HepG2 (cell line): Measurements from ENCODE around the gene CES2.

Source experiments
- CBX2 ChIP-seq, 2 experiments: fragments of 200-600 bp in 1 of 2; sonication (generic); formaldehyde crosslinking in 1 of 2; IDR thresholded peaks; 2 replicates each; pipeline versions ENCODE4 v1.7.0 to v1.8.1; 2018 to 2022; ENCODE audit warnings: low read depth in 2 of 2, low read length in 1 of 2, mild to moderate bottlenecking in 1 of 2, missing genetic modification reagents in 1 of 2
- ELF1 ChIP-seq: sonication (generic); formaldehyde crosslinking; IDR thresholded peaks from 2 replicates; pipeline ENCODE4 v1.4.0; 2020; ENCODE audit warnings: missing genetic modification reagents
- MAX ChIP-seq: IDR thresholded peaks from 2 replicates; pipeline ENCODE4 v1.6.1; 2012; ENCODE audit warnings: inconsistent platforms
- RFX5 ChIP-seq: IDR thresholded peaks from 2 replicates; pipeline ENCODE4 v1.6.1; 2011; ENCODE audit warnings: low read depth, low read length, improper control_type of control experiment
- SMARCE1 ChIP-seq: fragments of 450-650 bp; IDR thresholded peaks from 2 replicates; pipeline ENCODE4 v1.6.1; 2017; ENCODE audit warnings: borderline replicate concordance
- ZNF24 ChIP-seq: fragments of 450-650 bp; IDR thresholded peaks from 2 replicates; pipeline ENCODE4 v1.6.1; 2017; ENCODE audit warnings: antibody characterized with exemption, mild to moderate bottlenecking
- ZNF558 ChIP-seq: sonication (generic); formaldehyde crosslinking; IDR thresholded peaks from 2 replicates; pipeline ENCODE4 v1.9.0; 2022; ENCODE audit warnings: mild to moderate bottlenecking, missing genetic modification reagents, borderline replicate concordance
- TF ChIP-seq, protein P1 (sequence below): sonication (generic); formaldehyde crosslinking; IDR thresholded peaks from 2 replicates; pipeline ENCODE4 v1.5.1; 2020; ENCODE audit warnings: mild to moderate bottlenecking, missing genetic modification reagents
- TF ChIP-seq, protein P2 (sequence below): sonication (generic); formaldehyde crosslinking; IDR thresholded peaks from 2 replicates; pipeline ENCODE4 v1.5.0; 2020; ENCODE audit warnings: mild to moderate bottlenecking, missing genetic modification reagents, moderate library complexity

DNA sequence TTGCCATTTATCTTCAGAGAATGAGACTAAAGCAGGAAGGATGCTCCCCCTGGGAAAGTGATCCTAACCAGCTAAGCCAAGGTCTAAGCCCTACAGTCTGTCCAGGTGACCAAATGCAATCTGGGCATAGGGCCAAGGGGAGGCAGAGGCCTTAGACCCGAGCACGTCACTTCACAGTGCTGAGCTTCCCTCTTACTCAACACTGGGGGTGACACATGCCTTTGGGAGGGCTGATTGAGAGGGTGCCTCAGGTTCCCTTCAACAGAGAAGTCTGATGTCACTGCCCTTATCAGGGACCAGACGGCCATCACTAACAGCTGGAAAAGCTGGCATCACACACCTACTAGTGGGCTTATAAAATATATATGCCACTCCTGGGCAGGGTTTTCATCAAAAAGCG, 5.1 kb upstream of the CES2 start:
- TF ChIP-seq, protein P1, sequence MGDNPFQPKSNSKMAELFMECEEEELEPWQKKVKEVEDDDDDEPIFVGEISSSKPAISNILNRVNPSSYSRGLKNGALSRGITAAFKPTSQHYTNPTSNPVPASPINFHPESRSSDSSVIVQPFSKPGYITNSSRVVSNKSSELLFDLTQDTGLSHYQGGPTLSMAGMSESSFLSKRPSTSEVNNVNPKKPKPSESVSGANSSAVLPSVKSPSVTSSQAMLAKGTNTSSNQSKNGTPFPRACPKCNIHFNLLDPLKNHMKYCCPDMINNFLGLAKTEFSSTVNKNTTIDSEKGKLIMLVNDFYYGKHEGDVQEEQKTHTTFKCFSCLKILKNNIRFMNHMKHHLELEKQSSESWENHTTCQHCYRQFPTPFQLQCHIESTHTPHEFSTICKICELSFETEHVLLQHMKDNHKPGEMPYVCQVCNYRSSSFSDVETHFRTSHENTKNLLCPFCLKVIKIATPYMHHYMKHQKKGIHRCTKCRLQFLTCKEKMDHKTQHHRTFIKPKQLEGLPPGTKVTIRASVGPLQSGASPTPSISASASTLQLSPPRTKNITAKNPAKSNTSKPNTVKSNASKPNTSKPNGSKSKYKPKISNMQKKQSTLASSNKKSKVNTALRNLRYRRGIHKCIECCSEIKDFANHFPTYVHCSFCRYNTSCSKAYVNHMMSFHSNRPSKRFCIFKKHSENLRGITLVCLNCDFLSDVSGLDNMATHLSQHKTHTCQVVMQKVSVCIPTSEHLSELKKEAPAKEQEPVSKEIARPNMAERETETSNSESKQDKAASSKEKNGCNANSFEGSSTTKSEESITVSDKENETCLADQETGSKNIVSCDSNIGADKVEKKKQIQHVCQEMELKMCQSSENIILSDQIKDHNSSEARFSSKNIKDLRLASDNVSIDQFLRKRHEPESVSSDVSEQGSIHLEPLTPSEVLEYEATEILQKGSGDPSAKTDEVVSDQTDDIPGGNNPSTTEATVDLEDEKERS (CRISPR knock-in tag), result no peak
- TF ChIP-seq ZNF558 (CRISPR knock-in tag), result no peak
- no peak for TF ChIP-seq RFX5
- TF ChIP-seq ELF1, result no peak
- TF ChIP-seq, protein P2, sequence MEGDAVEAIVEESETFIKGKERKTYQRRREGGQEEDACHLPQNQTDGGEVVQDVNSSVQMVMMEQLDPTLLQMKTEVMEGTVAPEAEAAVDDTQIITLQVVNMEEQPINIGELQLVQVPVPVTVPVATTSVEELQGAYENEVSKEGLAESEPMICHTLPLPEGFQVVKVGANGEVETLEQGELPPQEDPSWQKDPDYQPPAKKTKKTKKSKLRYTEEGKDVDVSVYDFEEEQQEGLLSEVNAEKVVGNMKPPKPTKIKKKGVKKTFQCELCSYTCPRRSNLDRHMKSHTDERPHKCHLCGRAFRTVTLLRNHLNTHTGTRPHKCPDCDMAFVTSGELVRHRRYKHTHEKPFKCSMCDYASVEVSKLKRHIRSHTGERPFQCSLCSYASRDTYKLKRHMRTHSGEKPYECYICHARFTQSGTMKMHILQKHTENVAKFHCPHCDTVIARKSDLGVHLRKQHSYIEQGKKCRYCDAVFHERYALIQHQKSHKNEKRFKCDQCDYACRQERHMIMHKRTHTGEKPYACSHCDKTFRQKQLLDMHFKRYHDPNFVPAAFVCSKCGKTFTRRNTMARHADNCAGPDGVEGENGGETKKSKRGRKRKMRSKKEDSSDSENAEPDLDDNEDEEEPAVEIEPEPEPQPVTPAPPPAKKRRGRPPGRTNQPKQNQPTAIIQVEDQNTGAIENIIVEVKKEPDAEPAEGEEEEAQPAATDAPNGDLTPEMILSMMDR (CRISPR knock-in tag), result no peak
- no peak for TF ChIP-seq MAX
- TF ChIP-seq ZNF24, result no peak
- TF ChIP-seq SMARCE1, result no peak
- no peak for TF ChIP-seq CBX2 (IDR thresholded peaks at IDR 0.05; ENCODE audit: low read depth, low read length)
- no peak for TF ChIP-seq CBX2 (CRISPR knock-in tag; IDR thresholded peaks at IDR 0.05; ENCODE audit: low read depth)
